Smooth muscle cell (in vitro differentiated cells): ENCODE data around the gene EFR3B. TPM values are rescaled to one million over a fixed set of nuclear protein-coding genes. Genes with fewer than 3 reads are reported as not detected.

Experiments used
- DNase-seq: peaks from one replicate; lab custom pipeline; 2025; ENCODE audit not compliant: unreplicated experiment; lab: John Stamatoyannopoulos, UW
- H2AFZ ChIP-seq: fragments of 200-600 bp; sonication (generic); 2 replicates; pipeline ENCODE4 v1.6.0; 2016; ENCODE audit warnings: antibody characterized with exemption, low read depth, mild to moderate bottlenecking
- H3F3A ChIP-seq: fragments of 200-600 bp; sonication (generic); 2 replicates; pipeline ENCODE4 v1.6.0; 2017; ENCODE audit warnings: antibody characterized with exemption, low read depth
- H3K27ac ChIP-seq: fragments of 200-600 bp; sonication (generic); 2 replicates; pipeline ENCODE4 v1.5.1; 2016; ENCODE audit warnings: low read depth, mild to moderate bottlenecking
- H3K27me3 ChIP-seq: fragments of 200-600 bp; sonication (generic); 2 replicates; pipeline ENCODE4 v1.6.1; 2016; ENCODE audit warnings: low read depth, mild to moderate bottlenecking
- H3K36me3 ChIP-seq: fragments of 200-600 bp; sonication (generic); 2 replicates; pipeline ENCODE4 v1.5.1; 2016; ENCODE audit warnings: low read depth
- H3K4me1 ChIP-seq: fragments of 200-600 bp; sonication (generic); 2 replicates; pipeline ENCODE4 v1.5.1; 2016; ENCODE audit warnings: low read depth
- H3K4me2 ChIP-seq: fragments of 200-600 bp; sonication (generic); 2 replicates; pipeline ENCODE4 v1.6.0; 2016; ENCODE audit warnings: mild to moderate bottlenecking
- H3K4me3 ChIP-seq: fragments of 200-600 bp; sonication (generic); 2 replicates; pipeline ENCODE4 v1.5.1; 2016; ENCODE audit warnings: mild to moderate bottlenecking
- H3K79me2 ChIP-seq: fragments of 200-600 bp; sonication (generic); 2 replicates; pipeline ENCODE4 v1.6.0; 2016; ENCODE audit warnings: low read depth, mild to moderate bottlenecking
- H3K9ac ChIP-seq: fragments of 200-600 bp; sonication (generic); 2 replicates; pipeline ENCODE4 v1.6.0; 2016; ENCODE audit warnings: low read depth
- H3K9me3 ChIP-seq: fragments of 200-600 bp; sonication (generic); replicated peaks from 2 replicates; pipeline ENCODE4 v1.5.1; 2016; ENCODE audit warnings: low read depth
- H4K20me1 ChIP-seq: fragments of 200-600 bp; sonication (generic); 2 replicates; pipeline ENCODE4 v1.6.0; 2016; ENCODE audit warnings: low read depth
- WGBS: methylation state at CpG from one replicate; pipeline ENCODE4 v1.1.7; 2016; ENCODE audit warnings: low lambda C conversion rate; 5-methylcytosine and 5-hydroxymethylcytosine counted together
- polyA plus RNA-seq: library from polyadenylated mRNA; unstranded; fragments of >200 nt; fragmentation: Nextera tagmentation; extraction: Ambion mirVana; gene quantifications from 2 replicates; pipeline ENCODE4 v1.2.1, GENCODE V29; 2016
- total RNA-seq: library from RNA; depleted of rRNA; stranded (reverse); fragments of >200 nt; gene quantifications from 2 replicates; pipeline ENCODE4 v1.2.3, GENCODE V29; 2014
- TF ChIP-seq, protein P1 (sequence below): fragments of 200-600 bp; sonication (generic); IDR thresholded peaks from 2 replicates; pipeline ENCODE4 v1.5.1; 2017; ENCODE audit warnings: borderline replicate concordance, mild to moderate bottlenecking, antibody characterized with exemption; ENCODE audit not compliant: insufficient read depth, poor library complexity, severe bottlenecking

Gene EFR3B
- total and polyA plus RNA-seq, 2 experiments from 2014 or later, result 4.0 to 5.2 TPM

DNA sequence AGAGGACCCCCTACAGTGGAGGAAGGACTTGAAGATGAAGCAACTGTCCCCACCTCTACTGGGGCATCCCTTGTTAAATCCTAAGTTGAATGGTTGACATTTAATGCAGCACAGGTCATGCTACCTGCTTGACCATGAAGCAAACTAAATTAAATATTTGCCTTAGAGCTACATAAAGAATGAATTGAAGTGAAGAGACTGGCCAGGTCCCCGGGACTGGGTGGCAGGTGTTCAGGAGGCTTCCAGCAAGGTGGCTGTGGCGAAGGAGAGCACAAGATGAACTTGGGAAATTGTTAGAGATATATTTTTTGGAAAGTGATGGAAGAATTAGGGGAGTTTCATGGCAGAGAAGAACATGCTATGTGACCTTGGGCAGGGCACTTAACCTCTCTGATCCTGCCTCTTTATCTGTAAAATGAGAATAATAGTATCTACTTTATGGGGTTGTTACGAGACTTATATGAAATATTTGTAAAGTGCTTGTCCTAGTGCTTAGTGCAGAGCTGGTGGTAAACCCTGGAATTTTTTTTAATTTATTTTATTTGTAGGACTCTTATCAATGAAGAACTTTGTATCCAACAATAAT, 37.3 kb downstream of the EFR3B start:
- peaks cover 5% of the 10 kb centered on the region for H3K4me1 ChIP-seq
- no peaks in the 10 kb centered on the region for H3K36me3 ChIP-seq
- WGBS, result 96% methylated on average over 3 of the region's 3 CpGs
- no peaks in the 10 kb centered on the region for H3K79me2 ChIP-seq
- no peaks in the 10 kb centered on the region for H3K9me3 ChIP-seq
- H3K9ac ChIP-seq, result no peak overlapping the region
- no peaks in the 10 kb centered on the region for H3K27me3 ChIP-seq
- no peak overlapping the region for H3K27ac ChIP-seq
- H3K4me3 ChIP-seq, result no peak overlapping the region
- TF ChIP-seq, protein P1, sequence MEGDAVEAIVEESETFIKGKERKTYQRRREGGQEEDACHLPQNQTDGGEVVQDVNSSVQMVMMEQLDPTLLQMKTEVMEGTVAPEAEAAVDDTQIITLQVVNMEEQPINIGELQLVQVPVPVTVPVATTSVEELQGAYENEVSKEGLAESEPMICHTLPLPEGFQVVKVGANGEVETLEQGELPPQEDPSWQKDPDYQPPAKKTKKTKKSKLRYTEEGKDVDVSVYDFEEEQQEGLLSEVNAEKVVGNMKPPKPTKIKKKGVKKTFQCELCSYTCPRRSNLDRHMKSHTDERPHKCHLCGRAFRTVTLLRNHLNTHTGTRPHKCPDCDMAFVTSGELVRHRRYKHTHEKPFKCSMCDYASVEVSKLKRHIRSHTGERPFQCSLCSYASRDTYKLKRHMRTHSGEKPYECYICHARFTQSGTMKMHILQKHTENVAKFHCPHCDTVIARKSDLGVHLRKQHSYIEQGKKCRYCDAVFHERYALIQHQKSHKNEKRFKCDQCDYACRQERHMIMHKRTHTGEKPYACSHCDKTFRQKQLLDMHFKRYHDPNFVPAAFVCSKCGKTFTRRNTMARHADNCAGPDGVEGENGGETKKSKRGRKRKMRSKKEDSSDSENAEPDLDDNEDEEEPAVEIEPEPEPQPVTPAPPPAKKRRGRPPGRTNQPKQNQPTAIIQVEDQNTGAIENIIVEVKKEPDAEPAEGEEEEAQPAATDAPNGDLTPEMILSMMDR, result no peak
- DNase-seq, result no peak
- H4K20me1 ChIP-seq, result peaks cover 27% of the 10 kb centered on the region
- H3K4me2 ChIP-seq, result no peak overlapping the region
- H2AFZ ChIP-seq, result no peak overlapping the region
- peaks cover 7% of the 10 kb centered on the region for H3F3A ChIP-seq

DNA sequence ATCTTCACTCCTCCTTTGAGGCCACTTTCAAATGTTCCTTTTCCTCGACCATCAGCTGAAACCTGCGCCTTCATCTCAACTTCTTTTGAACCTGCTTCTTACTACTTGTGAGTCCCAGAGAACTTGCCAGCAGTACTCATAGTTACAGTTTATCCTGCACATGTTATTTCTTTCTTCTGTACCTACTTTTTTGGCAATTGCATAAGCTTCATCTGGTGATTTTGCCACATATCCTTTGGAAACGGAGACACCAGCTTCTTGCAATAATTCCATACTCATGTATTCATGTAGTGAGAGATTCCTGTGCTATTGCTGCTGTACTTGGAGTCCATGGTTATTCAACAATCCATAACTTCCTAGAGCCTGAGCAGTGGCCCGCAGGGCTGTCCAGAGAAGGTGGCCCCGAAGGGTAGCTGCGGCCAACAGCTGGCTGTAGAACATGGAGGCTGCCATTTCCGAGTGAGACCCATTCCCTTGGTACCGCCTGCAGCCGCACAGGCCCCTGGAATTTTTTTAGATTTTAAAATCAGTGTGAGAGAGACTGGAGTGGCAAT, 39.4 kb downstream of the EFR3B start:
- peaks cover 7% of the 10 kb centered on the region for H3F3A ChIP-seq
- no peak overlapping the region for H2AFZ ChIP-seq
- H3K9me3 ChIP-seq, result no peaks in the 10 kb centered on the region
- no peak overlapping the region for H3K4me3 ChIP-seq
- H3K27ac ChIP-seq, result no peak overlapping the region
- no peaks in the 10 kb centered on the region for H3K79me2 ChIP-seq
- H3K27me3 ChIP-seq, result no peaks in the 10 kb centered on the region
- WGBS, result 96% methylated on average over 9 of the region's 9 CpGs
- TF ChIP-seq, protein P1, result no peak
- no peak overlapping the region for H3K9ac ChIP-seq
- no peak overlapping the region for H3K4me2 ChIP-seq
- H4K20me1 ChIP-seq, result peaks cover 27% of the 10 kb centered on the region
- no peak for DNase-seq
- H3K36me3 ChIP-seq, result no peaks in the 10 kb centered on the region
- H3K4me1 ChIP-seq, result peaks cover 5% of the 10 kb centered on the region

DNA sequence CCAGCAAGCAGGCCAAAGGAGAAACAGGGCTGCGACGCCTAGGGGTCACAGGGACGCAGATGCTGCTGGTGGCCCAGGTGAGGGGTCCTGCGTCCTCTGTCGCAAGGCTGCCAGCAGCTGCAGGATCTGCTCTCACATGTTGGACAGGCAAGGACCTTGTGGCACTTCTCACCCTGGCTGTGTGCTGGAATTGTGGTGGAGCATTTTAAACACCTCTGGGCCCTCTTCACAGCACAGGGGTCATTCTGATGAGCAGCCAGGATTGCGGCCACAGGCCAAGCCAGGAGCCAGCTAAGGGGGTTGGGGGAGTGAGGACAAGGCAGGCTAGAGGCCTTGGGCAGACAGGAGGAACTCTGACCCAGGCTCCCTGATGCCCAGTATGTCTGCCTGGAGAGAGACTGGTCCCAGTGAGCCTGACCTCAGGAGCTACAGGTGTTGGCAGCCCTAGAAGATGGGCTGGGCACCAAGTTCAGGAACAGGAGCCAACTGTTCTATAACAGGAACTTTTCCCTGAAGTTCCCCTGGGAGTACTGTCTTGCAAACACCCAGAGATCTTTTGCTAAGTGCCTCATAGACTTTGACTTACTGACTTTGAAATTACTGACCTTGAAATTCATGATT, 40.2 kb downstream of the EFR3B start:
- Histone ChIP-seq H3K27ac (no peak overlapping the region), H3K9me3 (no peaks in the 10 kb centered on the region), H4K20me1 (peaks cover 27% of the 10 kb centered on the region), H3K9ac (no peak overlapping the region), H3K4me3 (no peak overlapping the region), H3K4me1 (peaks cover 5% of the 10 kb centered on the region), H3K27me3 (no peaks in the 10 kb centered on the region), H3F3A (peaks cover 7% of the 10 kb centered on the region), H3K36me3 (no peaks in the 10 kb centered on the region), H2AFZ (no peak overlapping the region), H3K79me2 (no peaks in the 10 kb centered on the region), H3K4me2 (no peak overlapping the region)
- no peak for DNase-seq
- 81% methylated on average over 6 of the region's 6 CpGs for WGBS
- TF ChIP-seq, protein P1, result no peak
